Activated CD4-positive, alpha-beta T cell treated with anti-CD3 and anti-CD28 coated beads for 48 hours (primary cell): ENCODE data around the gene RNASE4.

Experiments
- DNase-seq: peaks from one replicate; pipeline ENCODE4 v3.0.0-alpha.2; 2020

RNASE4 gene

GRCh38 chr14:20676072-20676471 lies 8.3 kb upstream of the RNASE4 start:
- no peak for DNase-seq

DNA sequence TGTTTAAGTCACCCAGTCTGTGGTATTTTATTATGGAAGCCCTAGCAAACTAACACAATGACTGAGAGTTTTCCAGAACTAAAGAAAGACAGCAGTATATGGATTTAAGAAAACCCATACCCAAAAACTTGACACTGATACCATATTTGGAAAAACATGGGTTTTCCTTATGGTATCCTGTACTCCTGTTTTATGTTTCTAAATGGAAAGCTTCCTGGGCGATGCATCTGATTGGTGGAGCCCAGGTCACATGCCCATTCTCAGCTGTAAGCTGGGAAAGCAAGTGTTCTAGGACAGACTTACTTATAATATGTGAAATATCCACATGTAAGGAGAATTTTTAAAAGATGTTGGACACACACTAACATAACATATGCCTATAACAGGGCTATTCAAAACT lies 4.5 kb upstream of the RNASE4 start:
- DNase-seq: peak; percentile 31

DNA sequence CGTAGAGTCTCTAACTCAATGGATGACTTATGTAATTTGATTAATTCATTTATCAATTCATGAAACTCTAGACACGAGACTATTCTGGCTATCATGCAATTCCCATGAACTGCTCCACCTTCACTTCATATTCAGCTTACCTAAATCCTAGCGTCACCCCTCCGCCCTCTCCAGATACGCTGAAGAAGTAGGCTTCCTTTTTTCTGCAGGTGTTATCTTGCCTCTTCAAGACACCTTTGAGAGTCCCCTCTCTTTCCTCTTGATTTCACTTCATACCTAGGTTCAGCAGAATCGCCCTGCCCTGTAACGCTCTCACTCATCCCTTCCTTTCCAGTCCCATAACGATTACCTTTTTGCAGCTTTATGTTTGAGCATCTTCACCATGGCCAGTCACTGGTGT lies 4.0 kb upstream of the RNASE4 start:
- DNase-seq: no peak

- peak; percentile 60 for DNase-seq
Observed at GRCh38 chr14:20680843-20681347, 3.5 kb upstream of the RNASE4 start.

DNA sequence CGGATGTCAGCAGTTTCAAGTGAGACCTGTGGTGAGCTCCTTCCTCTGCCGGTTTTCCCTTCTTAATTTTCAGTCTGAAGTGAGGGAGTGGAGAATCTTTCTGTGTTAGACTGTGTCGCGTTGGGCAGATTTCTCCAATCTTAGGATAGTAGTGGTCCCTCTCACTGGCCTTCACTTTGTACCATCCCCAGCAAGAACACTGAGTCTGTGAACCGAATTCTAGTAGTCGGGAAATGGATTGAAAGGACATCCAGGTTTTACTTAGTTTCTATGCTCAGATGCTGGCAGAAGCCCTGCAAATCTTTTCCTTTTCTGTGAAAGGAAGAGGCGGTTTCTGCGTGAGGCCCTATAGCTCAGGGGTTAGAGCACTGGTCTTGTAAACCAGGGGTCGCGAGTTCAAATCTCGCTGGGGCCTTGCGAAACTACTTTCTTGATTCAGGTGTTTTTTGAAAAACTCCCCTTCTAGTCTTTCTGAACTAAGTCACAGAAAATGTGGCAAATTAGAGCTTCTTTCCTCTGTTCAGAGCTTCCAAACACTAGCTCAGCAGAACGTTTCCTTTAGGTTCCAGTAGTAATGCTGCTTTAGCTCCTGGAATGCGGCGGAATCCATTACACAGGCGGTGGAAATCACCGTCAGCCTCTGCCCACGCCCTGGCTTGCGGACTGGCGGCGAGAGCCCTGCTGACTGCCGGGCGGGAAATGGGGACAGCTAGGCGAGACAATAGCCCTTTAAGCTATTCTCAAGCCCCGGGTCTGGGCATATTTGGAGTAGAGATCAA lies 2.8 kb upstream of the RNASE4 start:
- DNase-seq: peak; percentile 93

DNA sequence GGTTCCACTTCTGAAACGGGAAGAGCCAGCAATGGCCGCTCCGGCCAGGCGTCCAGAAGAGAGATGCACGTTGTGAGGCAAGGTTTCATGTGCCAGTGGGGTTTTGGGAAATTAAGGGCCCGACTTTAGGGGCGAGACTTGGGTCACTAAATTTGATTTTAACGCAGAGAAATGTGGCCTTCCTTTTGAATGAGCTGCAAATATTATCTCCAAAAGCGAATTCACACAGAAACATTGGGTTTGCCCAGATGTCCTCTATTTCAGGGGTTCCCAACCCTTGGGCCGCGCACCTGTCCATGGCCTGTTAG lies 2.3 kb upstream of the RNASE4 start:
- no peak for DNase-seq

- DNase-seq: peak; percentile 84
Observed at GRCh38 chr14:20682435-20683124, 1.8 kb upstream of the RNASE4 start.

- DNase-seq: peak; percentile 91
Observed at GRCh38 chr14:20683125-20683890, 1.1 kb upstream of the RNASE4 start.

GRCh38 chr14:20684662-20685456 lies 499 bp downstream of the RNASE4 start:
- no peak for DNase-seq

GRCh38 chr14:20686386-20687143 lies 2.2 kb downstream of the RNASE4 start:
- no peak for DNase-seq

- no peak for DNase-seq
Observed at GRCh38 chr14:20687362-20688166, 3.2 kb downstream of the RNASE4 start.

DNA sequence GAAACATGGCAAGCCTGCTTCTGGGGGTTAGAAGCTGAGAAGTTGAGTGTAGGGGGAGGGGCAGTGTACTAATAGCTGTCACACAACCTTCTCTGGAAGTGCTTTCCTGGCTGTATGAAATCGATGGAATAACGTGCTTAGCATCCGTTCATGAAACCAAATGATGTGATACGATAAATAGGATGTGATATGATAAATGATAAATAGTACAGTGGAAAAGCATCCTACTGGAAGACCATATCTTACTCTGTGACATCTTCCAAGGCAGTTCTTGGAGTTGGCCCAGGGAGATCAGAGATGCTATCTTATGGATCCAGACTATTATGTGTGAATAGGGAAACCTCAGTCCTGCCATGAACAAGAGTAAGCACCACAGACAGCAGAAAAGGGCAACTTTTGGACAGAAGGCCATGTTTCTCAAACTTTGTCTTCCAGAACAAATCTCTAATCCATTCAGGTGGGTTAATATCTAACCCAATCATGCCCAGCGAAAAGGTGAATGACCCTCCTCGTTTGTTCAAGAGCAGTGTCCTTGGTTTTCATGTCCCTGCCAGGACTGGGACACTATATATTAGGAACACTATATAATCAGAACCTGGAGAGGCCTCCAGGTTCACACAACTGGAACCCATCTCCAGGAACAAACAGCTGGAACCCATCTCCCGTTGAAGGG lies 3.9 kb downstream of the RNASE4 start, which contains the start of gene ANG:
ANG (plus strand) TSS at position 598 of the 673 bp plus-strand sequence. CDS start 4,801 bp downstream, outside the sequence.
- no peak for DNase-seq

GRCh38 chr14:20690848-20691640 lies 6.7 kb downstream of the RNASE4 start:
- peak; percentile 34 for DNase-seq

DNA sequence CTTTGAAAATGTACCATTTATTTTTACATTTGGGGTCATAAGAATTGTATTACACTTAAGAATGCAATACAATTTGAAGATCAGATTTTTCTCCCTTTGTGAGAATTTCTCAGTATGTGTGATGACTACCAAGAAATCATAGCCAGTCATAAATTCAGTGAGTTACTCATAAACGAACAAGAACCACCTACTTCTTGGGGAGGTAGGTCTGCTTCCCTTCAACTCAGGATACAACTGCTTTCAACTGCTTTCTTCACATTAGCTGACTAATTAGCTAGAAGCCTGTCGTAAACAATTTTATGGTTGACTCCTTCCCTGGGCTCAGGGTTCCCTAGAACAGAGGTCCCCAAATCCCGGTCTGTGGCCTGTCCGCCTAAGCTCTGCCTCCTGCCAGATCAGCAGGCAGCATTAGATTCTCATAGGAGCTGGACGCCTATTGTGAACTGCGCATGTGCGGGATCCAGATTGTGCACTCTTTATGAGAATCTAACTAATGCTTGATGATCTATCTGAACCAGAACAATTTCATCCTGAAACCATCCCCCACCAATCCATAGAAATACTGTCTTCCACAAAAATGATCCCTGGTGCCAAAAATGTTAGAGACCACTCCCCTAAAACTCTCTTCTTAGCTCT lies 7.9 kb downstream of the RNASE4 start:
- no peak for DNase-seq

DNA sequence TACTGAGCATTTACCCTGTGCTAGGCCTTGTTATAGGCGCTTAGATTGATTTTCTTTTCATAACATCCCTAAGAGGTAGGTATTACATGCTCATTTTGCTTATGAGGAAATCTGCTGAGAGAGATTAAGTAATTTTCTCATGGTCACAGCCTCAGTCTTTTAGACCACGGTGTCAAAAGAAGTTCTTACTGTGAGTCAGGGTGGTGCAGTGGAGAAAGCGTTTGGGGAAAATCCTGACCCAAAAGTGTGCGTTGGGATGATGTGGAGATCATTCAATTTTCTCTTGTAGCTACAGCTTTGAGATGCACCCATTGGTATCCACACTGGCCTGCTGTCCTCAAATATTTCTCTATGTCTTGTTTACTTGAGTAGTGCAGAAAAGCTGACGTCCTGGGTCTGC lies 12.4 kb downstream of the RNASE4 start:
- DNase-seq: no peak

GRCh38 chr14:20697273-20698017 lies 13.1 kb downstream of the RNASE4 start:
- DNase-seq: peak; percentile 72

GRCh38 chr14:20698018-20698329 lies 13.6 kb downstream of the RNASE4 start:
- DNase-seq: no peak

GRCh38 chr14:20698934-20699333 lies 14.6 kb downstream of the RNASE4 start:
- no peak for DNase-seq
